GM23338 (cell line): ENCODE results near the gene C11orf54. TPM values are rescaled to one million over a fixed set of nuclear protein-coding genes. Genes with fewer than 3 reads are reported as not detected.

Experiments
- ATAC-seq: fragments of 200-7000 bp; cut with Tn5 transposase; 3 replicates; pipeline ENCODE4 v1.9.1; 2020
- DNase-seq: peaks from one replicate; pipeline ENCODE4 v3.0.0-alpha.2; 2015; ENCODE audit warnings: low spot score
- H2AFZ ChIP-seq: fragments of 200-600 bp; sonication (generic); 2 replicates; pipeline ENCODE4 v1.8.0; 2016; ENCODE audit warnings: antibody characterized with exemption, mild to moderate bottlenecking, moderate library complexity
- H3F3A ChIP-seq: fragments of 200-600 bp; sonication (generic); replicated peaks from 2 replicates; pipeline ENCODE4 v1.8.0; 2017; ENCODE audit warnings: antibody characterized with exemption, mixed run types, low read depth
- H3K27ac ChIP-seq: fragments of 200-600 bp; sonication (generic); 2 replicates; pipeline ENCODE4 v1.6.1; 2016; ENCODE audit warnings: low read depth
- H3K27me3 ChIP-seq: fragments of 200-600 bp; sonication (generic); 2 replicates; pipeline ENCODE4 v1.8.0; 2016; ENCODE audit warnings: mild to moderate bottlenecking, mixed run types, moderate library complexity; ENCODE audit not compliant: insufficient read depth
- H3K36me3 ChIP-seq: fragments of 200-600 bp; sonication (generic); 2 replicates; pipeline ENCODE4 v1.8.0; 2016; ENCODE audit warnings: mild to moderate bottlenecking; ENCODE audit not compliant: insufficient read depth
- H3K4me1 ChIP-seq: fragments of 200-600 bp; sonication (generic); 2 replicates; pipeline ENCODE4 v1.8.0; 2016; ENCODE audit warnings: mild to moderate bottlenecking, moderate library complexity; ENCODE audit not compliant: insufficient read depth
- H3K4me2 ChIP-seq: fragments of 200-600 bp; sonication (generic); 2 replicates; pipeline ENCODE4 v1.7.1; 2017; ENCODE audit warnings: mixed run types
- H3K4me3 ChIP-seq: fragments of 200-600 bp; sonication (generic); 2 replicates; pipeline ENCODE4 v1.6.1; 2016; ENCODE audit warnings: mixed run types
- H3K79me2 ChIP-seq: fragments of 200-600 bp; sonication (generic); replicated peaks from 2 replicates; pipeline ENCODE4 v1.8.0; 2017; ENCODE audit warnings: mild to moderate bottlenecking; ENCODE audit not compliant: insufficient read depth
- H3K9me2 ChIP-seq: fragments of 200-600 bp; sonication (generic); 2 replicates; pipeline ENCODE4 v1.8.0; 2017; ENCODE audit not compliant: insufficient read depth
- H4K20me1 ChIP-seq: fragments of 200-600 bp; sonication (generic); replicated peaks from 2 replicates; pipeline ENCODE4 v1.8.0; 2017; ENCODE audit warnings: mild to moderate bottlenecking; ENCODE audit not compliant: insufficient read depth
- H3K27ac Mint-ChIP-seq: 2 replicates; pipeline ENCODE4 v1.8.0; 2020; ENCODE audit warnings: inconsistent platforms, mild to moderate bottlenecking, moderate library complexity, mixed read lengths
- H3K27me3 Mint-ChIP-seq: 3 replicates; pipeline ENCODE4 v1.8.0; 2022; ENCODE audit warnings: low read depth, mild to moderate bottlenecking, moderate library complexity, mixed read lengths, inconsistent platforms; ENCODE audit not compliant: insufficient read depth, poor library complexity
- H3K36me3 Mint-ChIP-seq: 3 replicates; pipeline ENCODE4 v1.8.0; 2021; ENCODE audit warnings: low read depth, mild to moderate bottlenecking, inconsistent platforms, moderate library complexity, mixed read lengths
- H3K4me1 Mint-ChIP-seq: 3 replicates; pipeline ENCODE4 v1.8.0; 2020; ENCODE audit warnings: mild to moderate bottlenecking, inconsistent platforms, mixed read lengths
- H3K4me3 Mint-ChIP-seq: 3 replicates; pipeline ENCODE4 v1.8.0; 2021; ENCODE audit warnings: moderate library complexity, mild to moderate bottlenecking, inconsistent platforms, mixed read lengths
- H3K9me3 Mint-ChIP-seq: 3 replicates; pipeline ENCODE4 v1.8.0; 2020; ENCODE audit warnings: moderate library complexity, mild to moderate bottlenecking, inconsistent platforms, mixed read lengths
- CREB1 ChIP-seq: fragments of 250-450 bp; sonication (Bioruptor Pico); IDR thresholded peaks from 2 replicates; pipeline ENCODE4 v1.5.0; 2020; ENCODE audit warnings: low read depth, mild to moderate bottlenecking, moderate library complexity
- CTCF ChIP-seq, 2 experiments: fragments of 200-600 bp in 1 of 2; sonication (generic) in 1 of 2; conservative IDR thresholded peaks; 2 replicates each; pipeline versions ENCODE4 v1.5.1 to v1.6.1; 2016 to 2017; ENCODE audit warnings: antibody characterized with exemption in 2 of 2, low read depth in 2 of 2, mild to moderate bottlenecking in 2 of 2, moderate library complexity in 1 of 2
- EZH2 ChIP-seq: fragments of 200-600 bp; sonication (generic); IDR thresholded peaks from one replicate; pipeline ENCODE4 v1.8.0; 2017; ENCODE audit warnings: antibody characterized with exemption, mild to moderate bottlenecking, low read depth; ENCODE audit not compliant: unreplicated experiment
- EZH2phosphoT487 ChIP-seq: fragments of 200-600 bp; sonication (generic); IDR thresholded peaks from one replicate; pipeline ENCODE4 v1.8.1; 2018; ENCODE audit warnings: antibody characterized with exemption; ENCODE audit not compliant: unreplicated experiment
- NANOG ChIP-seq: IDR thresholded peaks from 2 replicates; pipeline ENCODE4 v1.6.1; 2016; ENCODE audit warnings: antibody characterized with exemption, borderline replicate concordance
- POLR2AphosphoS5 ChIP-seq: IDR thresholded peaks from 2 replicates; pipeline ENCODE4 v1.6.1; 2016; ENCODE audit warnings: antibody characterized with exemption, low read depth
- REST ChIP-seq: IDR thresholded peaks from one replicate; pipeline ENCODE4 v1.6.1; 2018; ENCODE audit warnings: antibody characterized with exemption; ENCODE audit not compliant: unreplicated experiment
- STAT1 ChIP-seq: IDR thresholded peaks from one replicate; pipeline ENCODE4 v1.6.1; 2016; ENCODE audit warnings: antibody characterized with exemption; ENCODE audit not compliant: unreplicated experiment
- ZNF114 ChIP-seq: fragments of 250-450 bp; sonication (Bioruptor Pico); IDR thresholded peaks from 2 replicates; pipeline ENCODE4 v1.5.0; 2020; ENCODE audit warnings: mild to moderate bottlenecking, moderate library complexity
- ZNF331 ChIP-seq: fragments of 250-450 bp; sonication (Bioruptor Pico); IDR thresholded peaks from 2 replicates; pipeline ENCODE4 v1.5.0; 2020; ENCODE audit warnings: low read depth, mild to moderate bottlenecking, moderate library complexity
- ZNF462 ChIP-seq: fragments of 250-450 bp; sonication (Bioruptor Pico); IDR thresholded peaks from 2 replicates; pipeline ENCODE4 v1.5.0; 2020; ENCODE audit warnings: mild to moderate bottlenecking, moderate library complexity
- polyA plus RNA-seq: library from polyadenylated mRNA; unstranded; fragments of >200 nt; fragmentation: Nextera tagmentation; extraction: Ambion mirVana; gene quantifications from 2 replicates; pipeline ENCODE4 v1.2.1, GENCODE V29; 2016
- total RNA-seq: library from RNA; depleted of rRNA; stranded (reverse); fragments of >200 nt; shearing (Covaris generic); gene quantifications from 2 replicates; pipeline ENCODE4 v1.2.3, GENCODE V29; 2014

The C11orf54 gene
- total and polyA plus RNA-seq, 2 experiments from 2014 or later: 35.8 to 38.8 TPM

- DNase-seq: peak; percentile 70
- peaks cover 40% of the 10 kb centered on the region for H4K20me1 ChIP-seq
These were observed 1.3 kb upstream of the C11orf54 start for GRCh38 chr11:93740031-93740729.

More at GRCh38 chr11:93740031-93740729, 1.3 kb upstream of the C11orf54 start:
- Histone ChIP-seq H2AFZ (no peak overlapping the region), H3K4me2 (peak overlapping the region; percentile 80), H3K4me1 (peaks cover 22% of the 10 kb centered on the region), H3F3A (peaks cover 28% of the 10 kb centered on the region), H3K9me2 (no peaks in the 10 kb centered on the region), H3K27ac (peak overlapping the region; percentile 90), H3K4me3 (peak overlapping the region; percentile 63), H3K36me3 (peaks cover 48% of the 10 kb centered on the region), H3K27me3 (no peaks in the 10 kb centered on the region), H3K79me2 (peaks cover 81% of the 10 kb centered on the region)
- H3K36me3 Mint-ChIP-seq: peaks cover 63% of the 10 kb centered on the region
- peaks cover 7% of the 10 kb centered on the region; the same call in 2 of the 3 replicates for H3K9me3 Mint-ChIP-seq
- peaks cover 42% of the 10 kb centered on the region for H3K4me1 Mint-ChIP-seq
- H3K27ac Mint-ChIP-seq: peak overlapping the region; percentile 100
- peaks cover 22% of the 10 kb centered on the region for H3K27me3 Mint-ChIP-seq
- peak; percentile 33 for ATAC-seq
- no peak for TF ChIP-seq POLR2AphosphoS5
- no peak for TF ChIP-seq CTCF (conservative IDR thresholded peaks at IDR 0.05; ENCODE audit: low read depth in 2 of 2)
- TF ChIP-seq ZNF331 (CRISPR knock-in tag): no peak
- TF ChIP-seq CREB1 (CRISPR knock-in tag): no peak
- TF ChIP-seq NANOG: no peak
- TF ChIP-seq EZH2: no peak
- no peak for TF ChIP-seq ZNF462 (CRISPR knock-in tag)
- no peak for TF ChIP-seq REST
- TF ChIP-seq ZNF114 (CRISPR knock-in tag): no peak
- TF ChIP-seq EZH2phosphoT487: no peak
- no peak for TF ChIP-seq STAT1
- H3K4me3 Mint-ChIP-seq: peak overlapping the region; percentile 100
